Stimulated activated CD8-positive, alpha-beta memory T cell treated with anti-CD3 and anti-CD28 coated beads, Interleukin-12 subunit alpha, Interleukin-12 subunit beta, amount 100 ng/mL, for 4 hours (primary cell): ENCODE measurements around the gene SLC5A10.
"Not testable (repeated sequence)": the region's sequence is repeated elsewhere in the genome, so short reads cannot be mapped to it uniquely, and the experiment has no call there.

Source experiments
- DNase-seq: peaks from one replicate; pipeline ENCODE4 v3.0.0-alpha.2; 2020; ENCODE audit warnings: low read depth

SLC5A10 gene

GRCh38 chr17:19043032-19043431, 91.1 kb downstream of the SLC5A10 start:
- DNase-seq = not testable (repeated sequence)

GRCh38 chr17:19044643-19045042, 92.7 kb downstream of the SLC5A10 start:
- not testable (repeated sequence) for DNase-seq

- DNase-seq = not testable (repeated sequence)
These were observed 94.9 kb downstream of the SLC5A10 start, which contains the start of gene GRAP for GRCh38 chr17:19046782-19047375. GRAP (minus strand) TSS chr17:19046957; CDS start chr17:19046926, 31 bp downstream.

- not testable (repeated sequence) for DNase-seq
These were observed 95.5 kb downstream of the SLC5A10 start for GRCh38 chr17:19047510-19047909.

- DNase-seq = not testable (repeated sequence)
These were observed 96.9 kb downstream of the SLC5A10 start for GRCh38 chr17:19048826-19049225.

- not testable (repeated sequence) for DNase-seq
These were observed 103.5 kb downstream of the SLC5A10 start for GRCh38 chr17:19055447-19055846.

GRCh38 chr17:19062009-19062717, 110.2 kb downstream of the SLC5A10 start:
- peak; percentile 72 for DNase-seq

- not testable (repeated sequence) for DNase-seq
These were observed 110.9 kb downstream of the SLC5A10 start for GRCh38 chr17:19062718-19063325.

GRCh38 chr17:19063326-19063956, 111.5 kb downstream of the SLC5A10 start:
- peak; percentile 53 for DNase-seq

GRCh38 chr17:19064378-19064777, 112.4 kb downstream of the SLC5A10 start:
- not testable (repeated sequence) for DNase-seq

- not testable (repeated sequence) for DNase-seq
These were observed 118.6 kb downstream of the SLC5A10 start for GRCh38 chr17:19070318-19071168.
